Thymus (tissue), 11 donors: ENCODE measurements around the gene SLC22A12. TPM values are rescaled to one million over a fixed set of nuclear protein-coding genes. Genes with fewer than 3 reads are reported as not detected.

Experiments used
- DNase-seq, 9 donors: peaks; one replicate each; pipeline ENCODE4 v3.0.0-alpha.2; 2013; ENCODE audit warnings: low spot score in 9 of 9, low read depth in 6 of 9, missing footprints in 1 of 9
- H3K27ac ChIP-seq, 2 donors: one replicate each; pipeline ENCODE4 v1.5.1; 2013; ENCODE audit warnings: control low read depth in 1 of 2, low read depth in 1 of 2, low read length in 1 of 2, mild to moderate bottlenecking in 1 of 2, moderate library complexity in 1 of 2
- H3K27me3 ChIP-seq, 2 donors: one replicate each; pipeline ENCODE4 v1.5.1; 2013; ENCODE audit warnings: low read length in 1 of 2; ENCODE audit not compliant: control insufficient read depth in 2 of 2, insufficient read depth in 1 of 2
- H3K36me3 ChIP-seq, 2 donors: one replicate each; pipeline ENCODE4 v1.5.1; 2013; ENCODE audit warnings: low read length in 1 of 2, mild to moderate bottlenecking in 1 of 2, moderate library complexity in 1 of 2; ENCODE audit not compliant: control insufficient read depth in 2 of 2, insufficient read depth in 2 of 2
- H3K4me1 ChIP-seq, 2 donors: one replicate each; pipeline ENCODE4 v1.5.1; 2013; ENCODE audit warnings: low read length in 2 of 2; ENCODE audit not compliant: control insufficient read depth in 2 of 2, insufficient read depth in 2 of 2
- H3K4me3 ChIP-seq, 2 donors: one replicate each; pipeline ENCODE4 v1.5.1; 2013; ENCODE audit warnings: low read length in 2 of 2, control low read depth in 1 of 2, mild to moderate bottlenecking in 1 of 2
- H3K9me3 ChIP-seq, 2 donors: one replicate each; pipeline ENCODE4 v1.5.1; 2013; ENCODE audit warnings: low read length in 1 of 2, mild to moderate bottlenecking in 1 of 2; ENCODE audit not compliant: control insufficient read depth in 2 of 2, insufficient read depth in 1 of 2
- WGBS: extraction: QIAGEN DNeasy Blood & Tissue Kit; methylation state at CpG from one replicate; pipeline ENCODE4 v1.1.7; 2013; 5-methylcytosine and 5-hydroxymethylcytosine counted together
- polyA plus RNA-seq: library from polyadenylated mRNA; stranded (reverse); fragments of 200-250 nt; gene quantifications from one replicate; pipeline ENCODE4 v1.2.3, GENCODE V29; 2013
- total RNA-seq: library from RNA; stranded (reverse); fragments of 120-200 nt; gene quantifications from one replicate; pipeline ENCODE4 v1.2.4, GENCODE V29; 2013
- donor health status: healthy.

The SLC22A12 gene
- total and polyA plus RNA-seq, 2 donors = not detected

DNA sequence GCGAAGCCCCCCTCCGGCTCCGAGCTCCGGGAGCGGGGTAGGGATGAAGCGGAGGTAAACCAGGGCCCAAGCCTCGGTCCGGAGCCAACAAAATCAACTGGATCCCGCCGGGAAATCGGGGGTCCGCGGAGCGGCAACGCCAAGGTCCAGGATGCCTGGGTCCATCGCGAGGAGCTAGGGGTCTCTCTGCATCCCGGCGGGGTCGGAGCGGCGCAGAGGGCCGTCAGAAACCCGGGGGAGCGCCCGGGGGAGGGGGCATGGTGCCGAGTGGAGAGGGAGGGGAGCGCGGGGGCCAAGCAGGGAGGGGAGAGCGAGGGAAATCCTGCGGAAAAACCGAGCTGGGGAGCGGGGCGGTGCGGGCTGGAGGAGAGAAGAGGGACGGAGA lies 51.8 kb downstream of the SLC22A12 start:
- WGBS = 2% methylated on average over 36 of the region's 36 CpGs
- H3K27me3 ChIP-seq = peaks cover 26 to 83% of the 10 kb centered on the region in 2 donors
- H3K9me3 ChIP-seq = no peaks in the 10 kb centered on the region
- no peak for DNase-seq
- H3K4me3 ChIP-seq = peak overlapping the region in 1 of 2 donors; percentile 10
- H3K36me3 ChIP-seq = no peaks in the 10 kb centered on the region
- peaks cover 0 to 34% of the 10 kb centered on the region in 2 donors for H3K4me1 ChIP-seq
- H3K27ac ChIP-seq = no peak overlapping the region

DNA sequence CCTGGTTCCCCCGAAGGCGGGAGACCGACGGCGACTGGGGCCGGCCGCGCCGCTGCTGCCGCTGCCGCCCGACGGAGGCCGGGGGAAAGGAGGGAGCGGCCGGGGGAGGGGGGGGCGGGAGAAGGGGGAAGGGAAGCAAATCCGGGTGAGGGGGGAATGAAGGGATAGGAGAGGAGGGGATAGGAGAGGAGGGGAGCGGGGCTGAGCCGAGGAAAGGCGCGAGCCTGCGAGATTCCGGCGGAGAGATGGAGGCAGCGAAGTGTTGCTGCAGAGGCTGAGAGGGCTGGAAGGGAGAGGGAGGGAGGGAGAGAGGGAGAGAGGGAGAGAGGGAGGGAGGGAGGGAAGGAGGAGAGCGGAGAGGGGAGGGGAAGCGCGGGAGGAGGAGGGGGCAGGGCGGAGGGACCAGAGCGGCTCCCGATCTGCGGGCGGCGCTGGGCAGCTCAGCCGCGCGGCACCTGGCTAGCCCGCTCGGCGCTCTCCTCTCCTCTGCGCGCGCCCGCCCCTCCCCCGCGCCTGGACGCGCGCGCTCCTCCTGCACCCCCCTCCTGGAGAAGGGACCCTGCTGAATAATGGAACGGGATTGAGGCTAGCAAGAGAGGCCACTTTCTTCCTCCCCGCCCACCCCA lies 52.3 kb downstream of the SLC22A12 start:
- peaks cover 0 to 29% of the 10 kb centered on the region in 2 donors for H3K4me1 ChIP-seq
- DNase-seq = no peak
- H3K27me3 ChIP-seq = peaks cover 26 to 78% of the 10 kb centered on the region in 2 donors
- no peaks in the 10 kb centered on the region for H3K36me3 ChIP-seq
- H3K4me3 ChIP-seq = no peak overlapping the region
- WGBS = 1% methylated on average over 52 of the region's 53 CpGs
- no peak overlapping the region for H3K27ac ChIP-seq
- H3K9me3 ChIP-seq = no peaks in the 10 kb centered on the region

DNA sequence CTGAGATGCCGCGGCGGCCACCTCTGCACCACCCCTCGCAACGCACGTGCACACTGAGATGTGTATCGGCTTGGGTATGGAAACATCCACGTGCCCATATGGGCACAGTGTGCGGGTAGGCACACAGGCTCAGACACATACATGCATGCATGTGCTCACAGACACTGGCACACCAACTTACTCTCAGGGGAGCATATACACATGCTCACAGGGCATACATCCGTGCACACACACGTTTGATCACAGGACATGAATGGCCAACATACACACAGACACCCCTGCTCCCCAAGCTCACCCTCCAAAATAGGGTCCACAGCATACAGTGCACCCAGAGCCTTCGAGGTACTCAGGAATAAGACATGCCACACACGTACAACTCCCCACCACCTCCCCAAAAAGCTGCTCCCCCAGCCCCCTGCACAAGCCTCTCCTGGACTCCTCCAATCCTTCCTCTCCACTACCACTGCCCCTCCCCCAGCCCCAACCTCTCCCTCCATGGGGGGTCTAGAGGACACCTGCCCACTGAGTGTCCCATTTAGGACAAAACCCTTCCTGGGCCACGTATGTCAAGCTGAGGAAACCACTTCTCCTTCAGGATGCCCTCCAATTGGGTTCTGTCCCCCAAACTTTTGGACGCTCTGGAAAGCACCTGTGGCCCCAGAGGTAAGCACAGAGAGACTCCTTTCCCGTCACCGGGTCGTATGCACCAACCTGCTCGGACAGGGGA lies 53.1 kb downstream of the SLC22A12 start:
- Histone ChIP-seq H3K9me3 (peaks cover 0 to under 1% of the 10 kb centered on the region in 2 donors), H3K36me3 (no peaks in the 10 kb centered on the region), H3K4me3 (no peak overlapping the region), H3K27me3 (peaks cover 26 to 72% of the 10 kb centered on the region in 2 donors), H3K4me1 (peaks cover 0 to 27% of the 10 kb centered on the region in 2 donors), H3K27ac (no peak overlapping the region)
- WGBS = 26% methylated on average over 19 of the region's 19 CpGs
- DNase-seq = no peak

DNA sequence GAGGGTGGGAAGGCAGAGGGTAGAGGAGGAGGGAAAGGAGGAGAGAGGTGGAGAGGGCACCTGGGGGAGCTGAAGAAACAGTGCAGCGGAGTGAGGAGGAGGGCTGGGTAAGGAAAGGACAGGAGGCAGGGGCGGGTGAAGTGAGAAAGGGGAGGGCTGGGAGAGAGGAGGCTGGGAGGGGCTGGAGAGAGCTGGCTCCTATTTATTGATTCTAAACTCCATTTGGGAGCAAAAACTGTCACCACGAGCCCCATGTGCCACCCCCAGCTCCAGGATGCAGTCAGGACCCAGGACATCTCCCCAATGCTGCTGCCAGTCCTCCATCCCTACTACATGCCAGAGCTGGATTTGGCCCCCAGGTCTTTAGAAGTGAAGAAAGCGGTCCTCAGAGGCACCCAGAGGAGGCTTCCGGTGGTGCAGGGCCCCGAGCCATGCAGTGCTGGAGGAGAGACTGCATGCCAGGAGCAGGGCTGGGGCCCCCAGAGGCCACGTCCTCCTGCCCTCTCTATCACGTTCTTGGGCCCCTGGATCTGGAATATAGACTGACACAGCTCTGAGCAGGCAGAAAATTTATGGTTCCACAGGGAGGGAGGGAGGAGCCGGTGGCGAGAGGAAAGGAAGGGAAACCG lies 53.7 kb downstream of the SLC22A12 start:
- Histone ChIP-seq H3K4me3 (no peak overlapping the region), H3K27me3 (peaks cover 26 to 65% of the 10 kb centered on the region in 2 donors), H3K36me3 (no peaks in the 10 kb centered on the region), H3K4me1 (peaks cover 0 to 29% of the 10 kb centered on the region in 2 donors), H3K27ac (no peak overlapping the region), H3K9me3 (peaks cover 0 to 3% of the 10 kb centered on the region in 2 donors)
- 39% methylated on average over 11 of the region's 11 CpGs for WGBS
- peak in 1 of 9 donors; percentile 43 for DNase-seq

DNA sequence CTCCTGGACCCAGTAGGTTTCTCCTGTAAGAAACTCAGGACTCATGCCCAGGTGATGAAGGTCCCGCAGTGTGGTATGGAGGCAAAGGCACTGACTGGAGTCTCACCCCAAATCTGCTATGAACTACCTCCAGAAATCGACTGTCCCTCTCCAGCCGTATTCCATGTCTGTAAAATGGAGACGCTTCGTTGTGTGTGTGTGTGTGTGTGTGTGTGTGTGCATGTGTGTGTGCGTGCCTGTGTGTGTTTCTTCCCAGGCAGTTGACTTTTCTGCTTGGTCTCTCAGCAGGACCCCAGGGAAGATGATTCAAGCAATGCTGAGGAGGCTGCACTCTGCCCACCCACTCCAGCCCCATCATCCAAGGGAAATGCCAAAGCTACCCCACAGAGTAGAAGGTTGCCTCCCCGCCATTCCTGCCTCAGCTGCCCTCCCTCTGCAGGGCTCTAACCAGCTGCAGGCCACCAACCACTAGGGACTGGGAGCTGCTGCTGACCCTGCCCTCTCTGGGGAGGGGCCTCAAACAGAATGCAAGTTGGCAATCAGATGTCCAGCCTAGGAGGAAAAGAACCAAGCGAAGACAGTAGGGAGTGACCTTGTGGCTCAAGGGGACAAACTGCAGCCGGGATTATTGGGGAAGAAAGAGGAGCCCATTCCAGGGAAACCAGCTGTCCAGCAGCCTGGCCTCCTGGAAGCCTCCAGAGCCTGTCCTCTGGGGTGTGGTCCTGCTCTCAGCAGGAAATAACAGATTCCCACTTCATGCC lies 56.2 kb downstream of the SLC22A12 start:
- H3K27ac ChIP-seq = no peak overlapping the region
- peaks cover 17 to 43% of the 10 kb centered on the region in 2 donors for H3K27me3 ChIP-seq
- H3K4me1 ChIP-seq = peaks cover 0 to 23% of the 10 kb centered on the region in 2 donors
- no peaks in the 10 kb centered on the region for H3K36me3 ChIP-seq
- H3K9me3 ChIP-seq = peaks cover 0 to 3% of the 10 kb centered on the region in 2 donors
- no peak for DNase-seq
- WGBS = 89% methylated on average over 9 of the region's 9 CpGs
- no peak overlapping the region for H3K4me3 ChIP-seq

DNA sequence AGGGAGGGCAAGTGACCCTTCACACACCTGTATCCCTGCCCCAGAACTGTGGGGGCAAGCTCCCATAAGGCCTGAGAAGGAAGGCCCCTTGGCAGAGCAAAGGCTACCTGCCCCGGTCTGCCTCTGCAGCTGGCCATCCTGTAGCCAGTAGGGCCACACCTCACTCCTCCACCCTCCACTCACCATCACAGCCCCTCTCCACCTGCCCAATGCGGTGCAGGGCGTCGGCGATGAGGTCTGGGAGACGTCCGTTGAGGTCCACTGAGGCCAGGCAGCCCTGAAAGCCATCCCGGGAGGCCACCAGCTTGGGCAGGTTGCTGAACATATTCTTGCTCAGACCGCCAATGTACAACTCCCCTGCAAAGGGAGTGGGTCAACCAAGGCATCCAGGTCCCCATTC lies 57.5 kb downstream of the SLC22A12 start:
- no peak for DNase-seq
- H3K36me3 ChIP-seq = no peaks in the 10 kb centered on the region
- no peak overlapping the region for H3K4me3 ChIP-seq
- H3K27ac ChIP-seq = no peak overlapping the region
- peaks cover 7 to 30% of the 10 kb centered on the region in 2 donors for H3K27me3 ChIP-seq
- WGBS = 96% methylated on average over 9 of the region's 9 CpGs
- peaks cover 0 to 25% of the 10 kb centered on the region in 2 donors for H3K4me1 ChIP-seq
- H3K9me3 ChIP-seq = peaks cover 0 to 3% of the 10 kb centered on the region in 2 donors

DNA sequence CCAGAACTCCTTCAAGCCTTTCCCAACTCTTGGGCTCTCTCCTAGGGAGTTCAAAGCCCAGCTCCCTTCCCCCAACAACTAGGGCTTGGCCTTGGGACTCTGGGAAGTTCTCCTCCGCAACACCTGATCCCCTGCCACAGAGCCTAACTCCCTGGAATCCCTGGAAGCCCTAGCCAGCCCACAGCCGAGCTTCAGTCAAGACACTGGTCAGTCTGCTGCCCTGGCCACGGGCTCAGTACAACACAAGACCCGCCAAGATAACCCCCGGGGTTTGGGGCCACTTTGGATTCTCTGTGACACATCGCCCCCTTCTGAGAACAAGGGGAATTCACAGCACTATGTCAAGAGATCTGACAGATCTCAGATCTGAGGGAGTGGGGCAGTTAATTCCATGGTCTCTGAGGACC lies 58.3 kb downstream of the SLC22A12 start:
- Histone ChIP-seq H3K4me1 (peaks cover 0 to 21% of the 10 kb centered on the region in 2 donors), H3K4me3 (no peak overlapping the region), H3K27ac (no peak overlapping the region), H3K9me3 (peaks cover 0 to 3% of the 10 kb centered on the region in 2 donors), H3K36me3 (no peaks in the 10 kb centered on the region), H3K27me3 (peaks cover 4 to 22% of the 10 kb centered on the region in 2 donors)
- DNase-seq = peak in 1 of 9 donors; percentile 46
- 26% methylated on average over 6 of the region's 6 CpGs for WGBS

DNA sequence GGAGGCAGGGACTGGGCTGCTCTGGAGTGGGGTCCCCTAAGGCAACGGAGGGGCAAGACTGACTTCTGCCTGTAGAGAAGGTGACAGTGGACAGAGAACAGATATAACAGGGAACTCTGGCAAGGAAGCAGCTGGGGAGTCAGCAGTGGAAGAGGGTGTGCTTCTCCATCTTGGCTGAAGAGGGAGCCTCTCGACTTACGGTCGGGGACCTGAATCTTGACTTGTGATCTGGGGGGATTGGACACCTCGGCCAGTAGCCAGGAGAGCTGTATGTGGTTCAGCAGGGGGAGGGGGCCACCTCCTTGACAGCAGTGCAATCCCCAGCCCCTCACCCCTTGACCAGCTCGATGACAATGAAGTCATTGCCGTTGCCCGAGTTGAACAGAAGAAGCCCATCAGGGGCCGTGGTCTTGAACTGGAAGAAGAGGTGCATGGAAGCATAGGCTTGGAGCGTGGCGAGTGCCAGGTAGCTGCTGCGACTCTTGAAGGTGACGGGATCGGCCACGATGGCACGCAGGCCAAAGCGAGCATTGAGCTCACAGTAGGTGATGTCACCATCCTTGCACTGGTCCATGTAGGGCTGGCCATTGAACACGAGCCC lies 60.0 kb downstream of the SLC22A12 start:
- WGBS = 68% methylated on average over 18 of the region's 18 CpGs
- no peak for DNase-seq
- no peaks in the 10 kb centered on the region for H3K36me3 ChIP-seq
- H3K4me1 ChIP-seq = peaks cover 0 to 29% of the 10 kb centered on the region in 2 donors
- peaks cover 0 to 5% of the 10 kb centered on the region in 2 donors for H3K27me3 ChIP-seq
- H3K27ac ChIP-seq = no peak overlapping the region
- no peak overlapping the region for H3K4me3 ChIP-seq
- H3K9me3 ChIP-seq = peaks cover 0 to 3% of the 10 kb centered on the region in 2 donors
